ENCODE measurements around the gene EVI5. TPM values are rescaled to one million over a fixed set of nuclear protein-coding genes. Genes with fewer than 3 reads are reported as not detected.
"Not testable (repeated sequence)": the region's sequence is repeated elsewhere in the genome, so short reads cannot be mapped to it uniquely, and the experiment has no call there.

EVI5 gene
- total and polyA plus RNA-seq, 2 experiments from 2014 or later, result 24.9 to 29.0 TPM

- Histone ChIP-seq H3K36me3 (replicated peaks; ENCODE audit: insufficient read depth, low read depth) (no peaks in the 10 kb centered on the region), H3K4me2 (no peak overlapping the region), H3K9me3 (ENCODE audit: low read depth) (no peaks in the 10 kb centered on the region), H3K9me2 (replicated peaks; ENCODE audit: insufficient read depth) (no peaks in the 10 kb centered on the region), H3K27ac (no peak overlapping the region), H4K20me1 (ENCODE audit: insufficient read depth, poor library complexity, severe bottlenecking) (no peaks in the 10 kb centered on the region), H3K79me2 (peaks cover 67% of the 10 kb centered on the region), H3K4me3 (no peak overlapping the region), H2AFZ (no peak overlapping the region), H3K4me1 (ENCODE audit: insufficient read depth) (no peaks in the 10 kb centered on the region), H3K27me3 (no peaks in the 10 kb centered on the region)
- no peak for DNase-seq (ENCODE audit: low spot score)
- TF ChIP-seq EZH2 (IDR thresholded peaks at IDR 0.05; ENCODE audit: borderline replicate concordance), result no peak
- TF ChIP-seq EZH2phosphoT487 (IDR thresholded peaks at IDR 0.05; ENCODE audit: low read depth, severe bottlenecking, unreplicated experiment), result no peak
- TF ChIP-seq, protein P1, sequence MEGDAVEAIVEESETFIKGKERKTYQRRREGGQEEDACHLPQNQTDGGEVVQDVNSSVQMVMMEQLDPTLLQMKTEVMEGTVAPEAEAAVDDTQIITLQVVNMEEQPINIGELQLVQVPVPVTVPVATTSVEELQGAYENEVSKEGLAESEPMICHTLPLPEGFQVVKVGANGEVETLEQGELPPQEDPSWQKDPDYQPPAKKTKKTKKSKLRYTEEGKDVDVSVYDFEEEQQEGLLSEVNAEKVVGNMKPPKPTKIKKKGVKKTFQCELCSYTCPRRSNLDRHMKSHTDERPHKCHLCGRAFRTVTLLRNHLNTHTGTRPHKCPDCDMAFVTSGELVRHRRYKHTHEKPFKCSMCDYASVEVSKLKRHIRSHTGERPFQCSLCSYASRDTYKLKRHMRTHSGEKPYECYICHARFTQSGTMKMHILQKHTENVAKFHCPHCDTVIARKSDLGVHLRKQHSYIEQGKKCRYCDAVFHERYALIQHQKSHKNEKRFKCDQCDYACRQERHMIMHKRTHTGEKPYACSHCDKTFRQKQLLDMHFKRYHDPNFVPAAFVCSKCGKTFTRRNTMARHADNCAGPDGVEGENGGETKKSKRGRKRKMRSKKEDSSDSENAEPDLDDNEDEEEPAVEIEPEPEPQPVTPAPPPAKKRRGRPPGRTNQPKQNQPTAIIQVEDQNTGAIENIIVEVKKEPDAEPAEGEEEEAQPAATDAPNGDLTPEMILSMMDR (IDR thresholded peaks at IDR 0.05; ENCODE audit: poor library complexity), result no peak
Measured at GRCh38 chr1:92721886-92722285, 63.0 kb downstream of the EVI5 start.

DNA sequence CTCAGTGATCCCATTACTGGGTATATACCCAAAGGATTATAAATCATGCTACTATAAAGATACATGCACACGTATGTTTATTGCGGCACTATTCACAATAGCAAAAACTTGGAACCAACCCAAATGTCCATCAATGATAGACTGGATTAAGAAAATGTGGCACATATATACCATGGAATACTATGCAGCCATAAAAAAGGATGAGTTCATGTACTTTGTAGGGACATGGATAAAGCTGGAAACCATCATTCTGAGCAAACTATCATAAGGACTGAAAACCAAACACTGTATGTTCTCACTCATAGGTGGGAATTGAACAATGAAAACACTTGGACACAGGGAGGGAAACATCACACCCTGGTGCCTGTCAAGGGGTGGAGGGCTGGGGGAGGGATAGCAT is 63.8 kb downstream of the EVI5 start:
- H3K27me3 ChIP-seq; H4K20me1 ChIP-seq (ENCODE audit: insufficient read depth, poor library complexity, severe bottlenecking); H3K9me3 ChIP-seq (ENCODE audit: low read depth); H3K9me2 ChIP-seq (replicated peaks; ENCODE audit: insufficient read depth); H3K4me3 ChIP-seq; DNase-seq (ENCODE audit: low spot score); H2AFZ ChIP-seq; H3K4me2 ChIP-seq; H3K36me3 ChIP-seq (replicated peaks; ENCODE audit: insufficient read depth, low read depth); H3K27ac ChIP-seq; H3K4me1 ChIP-seq (ENCODE audit: insufficient read depth): not testable (repeated sequence)
- H3K79me2 ChIP-seq, result peaks cover 72% of the 10 kb centered on the region
- WGBS (ENCODE audit: low lambda C conversion rate, missing lambda C conversion rate), result 96% methylated on average over 2 of the region's 2 CpGs

DNA sequence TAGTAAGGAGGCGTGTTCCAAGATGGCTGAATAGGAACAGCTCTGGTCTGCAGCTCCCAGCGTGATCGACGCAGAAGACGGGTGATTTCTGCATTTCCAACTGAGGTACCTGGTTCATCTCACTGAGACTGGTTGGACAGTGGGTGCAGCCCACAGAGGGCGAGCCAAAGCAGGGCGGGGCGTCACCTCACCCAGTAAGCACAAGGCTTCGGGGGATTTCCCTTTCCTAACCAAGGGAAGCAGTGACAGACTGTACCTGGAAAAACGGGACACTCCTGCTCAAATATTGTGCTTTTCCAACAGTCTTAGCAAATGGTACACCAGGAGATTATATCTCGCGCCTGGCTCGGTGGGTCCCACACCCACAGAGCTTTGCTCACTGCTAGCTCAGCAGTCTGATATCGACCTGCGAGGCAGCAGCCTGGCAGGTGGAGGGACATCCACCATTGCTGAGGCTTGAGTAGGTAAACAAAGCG is 69.4 kb downstream of the EVI5 start:
- H3K4me2 ChIP-seq; H3K27ac ChIP-seq; H3K27me3 ChIP-seq; H4K20me1 ChIP-seq (ENCODE audit: insufficient read depth, poor library complexity, severe bottlenecking); H3K4me3 ChIP-seq; H3K9me3 ChIP-seq (ENCODE audit: low read depth); H3K9me2 ChIP-seq (replicated peaks; ENCODE audit: insufficient read depth); H3K36me3 ChIP-seq (replicated peaks; ENCODE audit: insufficient read depth, low read depth); H2AFZ ChIP-seq; DNase-seq (ENCODE audit: low spot score): not testable (repeated sequence)
- peaks cover 74% of the 10 kb centered on the region for H3K79me2 ChIP-seq
- peaks cover 12% of the 10 kb centered on the region for H3K4me1 ChIP-seq (ENCODE audit: insufficient read depth)
- WGBS (ENCODE audit: low lambda C conversion rate, missing lambda C conversion rate), result 95% methylated on average over 16 of the region's 16 CpGs

- Histone ChIP-seq H3K36me3 (replicated peaks; ENCODE audit: insufficient read depth, low read depth) (no peaks in the 10 kb centered on the region), H3K4me3 (no peak overlapping the region), H3K4me1 (ENCODE audit: insufficient read depth) (peaks cover 12% of the 10 kb centered on the region), H3K79me2 (peaks cover 71% of the 10 kb centered on the region), H2AFZ (no peak overlapping the region), H3K27ac (no peak overlapping the region), H3K9me2 (replicated peaks; ENCODE audit: insufficient read depth) (no peaks in the 10 kb centered on the region), H4K20me1 (ENCODE audit: insufficient read depth, poor library complexity, severe bottlenecking) (no peaks in the 10 kb centered on the region), H3K9me3 (ENCODE audit: low read depth) (no peaks in the 10 kb centered on the region), H3K27me3 (no peaks in the 10 kb centered on the region), H3K4me2 (no peak overlapping the region)
- no peak for DNase-seq (ENCODE audit: low spot score)
- WGBS (ENCODE audit: low lambda C conversion rate, missing lambda C conversion rate), result 85% methylated on average over 2 of the region's 2 CpGs
- TF ChIP-seq EZH2phosphoT487 (IDR thresholded peaks at IDR 0.05; ENCODE audit: low read depth, severe bottlenecking, unreplicated experiment), result no peak
- TF ChIP-seq EZH2 (IDR thresholded peaks at IDR 0.05; ENCODE audit: borderline replicate concordance), result no peak
- TF ChIP-seq, protein P1 (IDR thresholded peaks at IDR 0.05; ENCODE audit: poor library complexity), result no peak
Measured at GRCh38 chr1:92713939-92714338, 71.0 kb downstream of the EVI5 start.

All from hepatocyte (in vitro differentiated cells).